GM12873 (cell line): ENCODE results near the gene TBC1D14.

Source experiments
- CTCF ChIP-seq: IDR thresholded peaks from 2 replicates; pipeline ENCODE4 v1.5.1; 2012; ENCODE audit warnings: low read depth, mild to moderate bottlenecking, moderate library complexity, low read length, control low read depth; ENCODE audit not compliant: insufficient read depth; ENCODE audit errors: missing control alignments

The TBC1D14 gene

GRCh38 chr4:7005571-7005970, 95.9 kb downstream of the TBC1D14 start:
- TF ChIP-seq CTCF: no peak

- TF ChIP-seq CTCF: no peak
Observed at GRCh38 chr4:7006411-7006810, 96.8 kb downstream of the TBC1D14 start.

- TF ChIP-seq CTCF: no peak
Observed at GRCh38 chr4:7007142-7007907, 97.7 kb downstream of the TBC1D14 start.

- no peak for TF ChIP-seq CTCF
Observed at GRCh38 chr4:7007944-7008343, 98.3 kb downstream of the TBC1D14 start.

- TF ChIP-seq CTCF: no peak
Observed at GRCh38 chr4:7009564-7009963, 99.9 kb downstream of the TBC1D14 start.

- no peak for TF ChIP-seq CTCF
Observed at GRCh38 chr4:7013175-7013574, 103.5 kb downstream of the TBC1D14 start.

GRCh38 chr4:7014815-7015214, 105.2 kb downstream of the TBC1D14 start:
- TF ChIP-seq CTCF: no peak
